Testis (tissue), 3 donors: ENCODE results near the gene RIC1. TPM values are rescaled to one million over a fixed set of nuclear protein-coding genes. Genes with fewer than 3 reads are reported as not detected.

Experiments used
- DNase-seq: peaks from one replicate; pipeline ENCODE4 v3.0.0-alpha.2; 2019
- H3K27ac ChIP-seq, 2 donors: fragments of 200-600 bp; sonication (generic); one replicate each; pipeline ENCODE4 v1.5.1; 2019
- H3K27me3 ChIP-seq: fragments of 200-600 bp; sonication (generic); one replicate; pipeline ENCODE4 v1.5.1; 2019
- H3K36me3 ChIP-seq: fragments of 200-600 bp; sonication (generic); one replicate; pipeline ENCODE4 v1.5.1; 2017; ENCODE audit warnings: low read depth; ENCODE audit errors: missing control alignments
- H3K4me1 ChIP-seq: fragments of 200-600 bp; sonication (generic); one replicate; pipeline ENCODE4 v1.5.1; 2019
- H3K4me3 ChIP-seq, 2 donors: fragments of 200-600 bp; sonication (generic); one replicate each; pipeline ENCODE4 v1.5.1; 2017 to 2019
- H3K9me3 ChIP-seq: fragments of 200-600 bp; sonication (generic); one replicate; pipeline ENCODE4 v1.5.1; 2017
- CTCF ChIP-seq, 3 experiments: fragments of 450-650 bp in 2 of 3; fragments of 200-600 bp in 1 of 3; sonication (generic) in 1 of 3; IDR thresholded peaks; one replicate each; pipeline ENCODE4 v1.5.1; 2016 to 2019; ENCODE audit warnings: antibody characterized with exemption in 3 of 3, mild to moderate bottlenecking in 2 of 3, moderate library complexity in 1 of 3
- POLR2A ChIP-seq: fragments of 450-650 bp; IDR thresholded peaks from one replicate; pipeline ENCODE4 v1.6.1; 2017; ENCODE audit warnings: antibody characterized with exemption, mild to moderate bottlenecking, moderate library complexity
- WGBS, 2 donors: methylation state at CpG; one replicate each; pipeline ENCODE4 v1.1.5; 2018; 5-methylcytosine and 5-hydroxymethylcytosine counted together
- intact Hi-C: fragments of 100-400 bp; cut with DNase I; formaldehyde crosslinking; loops from one replicate; pipeline ENCODE4 v1.15.1; 2023; ENCODE audit warnings: low total_unique reads
- polyA plus RNA-seq: library from polyadenylated mRNA; stranded (reverse); fragments of 350-450 nt; fragmentation: Illumina TruSeq; extraction: RNeasy Lipid Tissue Mini Kit (QIAGEN cat#74804); gene quantifications from one replicate; pipeline ENCODE4 v1.2.3, GENCODE V29; 2014; ENCODE audit warnings: low read depth, low replicate concordance; ENCODE audit not compliant: insufficient read depth
- total RNA-seq, 2 donors: library from RNA; depleted of rRNA; stranded (reverse); fragments of >200 nt; gene quantifications; one replicate each; pipeline ENCODE4 v1.2.3, GENCODE V29; 2016

RIC1 gene
- total and polyA plus RNA-seq, 3 donors from 2014 or later, result 25.6 to 45.5 (median 44.0) TPM

GRCh38 chr9:5631026-5631425 is 2.1 kb downstream of the RIC1 start:
- intact Hi-C loops, result no loop called here
- 35 to 61% methylated on average over 1 of the region's 1 CpG for WGBS, 2 donors
- Histone ChIP-seq H3K27me3 (no peaks in the 10 kb centered on the region), H3K9me3 (no peaks in the 10 kb centered on the region), H3K4me3 (no peak overlapping the region), H3K36me3 (no peaks in the 10 kb centered on the region), H3K4me1 (peaks cover 21% of the 10 kb centered on the region), H3K27ac (no peak overlapping the region)
- TF ChIP-seq POLR2A (no peak), CTCF (IDR thresholded peaks at IDR 0.05) (no peak)
- DNase-seq, result no peak

GRCh38 chr9:5632540-5632939 is 3.6 kb downstream of the RIC1 start:
- DNase-seq, result no peak
- intact Hi-C loops, result no loop called here
- no peaks in the 10 kb centered on the region for H3K36me3 ChIP-seq
- no peaks in the 10 kb centered on the region for H3K27me3 ChIP-seq
- TF ChIP-seq CTCF (IDR thresholded peaks at IDR 0.05) (no peak), POLR2A (no peak)
- H3K4me3 ChIP-seq, result no peak overlapping the region
- H3K4me1 ChIP-seq, result peaks cover 12% of the 10 kb centered on the region
- H3K9me3 ChIP-seq, result no peaks in the 10 kb centered on the region
- 79 to 89% methylated on average over 3 of the region's 3 CpGs for WGBS, 2 donors
- H3K27ac ChIP-seq, result no peak overlapping the region

GRCh38 chr9:5633243-5633642 is 4.3 kb downstream of the RIC1 start:
- intact Hi-C loops, result no loop called here

GRCh38 chr9:5635390-5635789 is 6.5 kb downstream of the RIC1 start:
- Histone ChIP-seq H3K4me3 (no peak overlapping the region), H3K27ac (no peak overlapping the region), H3K4me1 (peaks cover 7% of the 10 kb centered on the region), H3K9me3 (no peaks in the 10 kb centered on the region), H3K27me3 (no peaks in the 10 kb centered on the region), H3K36me3 (no peaks in the 10 kb centered on the region)
- intact Hi-C loops, result no loop called here
- TF ChIP-seq POLR2A, result no peak
- TF ChIP-seq CTCF (IDR thresholded peaks at IDR 0.05), result no peak
- no peak for DNase-seq
- WGBS, 2 donors, result 93 to 100% methylated on average over 4 of the region's 4 CpGs

More at GRCh38 chr9:5633243-5633642, 4.3 kb downstream of the RIC1 start:
- H3K4me1 ChIP-seq, result peaks cover 8% of the 10 kb centered on the region
- no peak for DNase-seq
- H3K36me3 ChIP-seq, result no peaks in the 10 kb centered on the region
- H3K4me3 ChIP-seq, result no peak overlapping the region
- no peak overlapping the region for H3K27ac ChIP-seq
- 73 to 91% methylated on average over 2 of the region's 2 CpGs for WGBS, 2 donors
- TF ChIP-seq POLR2A, result no peak
- TF ChIP-seq CTCF (IDR thresholded peaks at IDR 0.05), result no peak
- no peaks in the 10 kb centered on the region for H3K9me3 ChIP-seq
- H3K27me3 ChIP-seq, result no peaks in the 10 kb centered on the region

- intact Hi-C loops, result no loop called here
Measured at GRCh38 chr9:5639816-5640215, 10.9 kb downstream of the RIC1 start.

More at GRCh38 chr9:5639816-5640215, 10.9 kb downstream of the RIC1 start:
- Histone ChIP-seq H3K4me3 (no peak overlapping the region), H3K27me3 (no peaks in the 10 kb centered on the region), H3K4me1 (no peaks in the 10 kb centered on the region), H3K9me3 (no peaks in the 10 kb centered on the region), H3K27ac (no peak overlapping the region), H3K36me3 (no peaks in the 10 kb centered on the region)
- 91 to 100% methylated on average over 1 of the region's 1 CpG for WGBS, 2 donors
- no peak for DNase-seq
- TF ChIP-seq POLR2A, result no peak
- TF ChIP-seq CTCF (IDR thresholded peaks at IDR 0.05), result no peak
